HepG2 (cell line): ENCODE data around the gene DRAXIN. TPM values are rescaled to one million over a fixed set of nuclear protein-coding genes. Genes with fewer than 3 reads are reported as not detected.

Experiments
- CREM ChIP-seq, 2 experiments: sonication (generic) in 1 of 2; formaldehyde crosslinking in 1 of 2; IDR thresholded peaks; 2 replicates each; pipeline versions ENCODE4 v1.4.0 to v1.6.1; 2016 to 2020; ENCODE audit warnings: antibody characterized with exemption in 1 of 2, mild to moderate bottlenecking in 1 of 2, missing genetic modification reagents in 1 of 2
- ERF ChIP-seq: IDR thresholded peaks from 2 replicates; pipeline ENCODE4 v1.6.1; 2018; ENCODE audit warnings: missing biosample characterization, missing genetic modification reagents
- HIVEP1 ChIP-seq: sonication (generic); formaldehyde crosslinking; IDR thresholded peaks from 2 replicates; pipeline ENCODE4 v1.4.0; 2020; ENCODE audit warnings: mild to moderate bottlenecking, missing genetic modification reagents
- KDM2A ChIP-seq: sonication (generic); formaldehyde crosslinking; IDR thresholded peaks from 2 replicates; pipeline ENCODE4 v1.4.0; 2020; ENCODE audit warnings: low read depth, missing genetic modification reagents, borderline replicate concordance
- NFIC ChIP-seq: IDR thresholded peaks from 2 replicates; pipeline ENCODE4 v1.6.1; 2012; ENCODE audit warnings: mild to moderate bottlenecking, low read length, inconsistent platforms
- NFKBIZ ChIP-seq: IDR thresholded peaks from 2 replicates; pipeline ENCODE4 v1.6.1; 2018; ENCODE audit warnings: missing genetic modification reagents, missing compliant biosample characterization
- NR2F1 ChIP-seq, 2 experiments: fragments of 450-650 bp in 1 of 2; formaldehyde crosslinking in 1 of 2; IDR thresholded peaks; 2 replicates each; pipeline versions ENCODE4 v1.5.0 to v1.6.1; 2016 to 2020; ENCODE audit warnings: mild to moderate bottlenecking in 1 of 2, missing compliant biosample characterization in 1 of 2, missing genetic modification reagents in 1 of 2, moderate library complexity in 1 of 2
- RBFOX2 ChIP-seq: fragments of 200-400 bp; formaldehyde crosslinking; IDR thresholded peaks from 2 replicates; pipeline ENCODE4 v1.6.1; 2017; ENCODE audit warnings: low read depth, mild to moderate bottlenecking, low read length
- SMYD3 ChIP-seq: sonication (generic); formaldehyde crosslinking; IDR thresholded peaks from 2 replicates; pipeline ENCODE4 v1.8.1; 2023; ENCODE audit warnings: mild to moderate bottlenecking, missing genetic modification reagents
- YEATS4 ChIP-seq: sonication (generic); formaldehyde crosslinking; IDR thresholded peaks from 2 replicates; pipeline ENCODE4 v1.4.0; 2020; ENCODE audit warnings: missing genetic modification reagents, borderline replicate concordance
- ZBTB8A ChIP-seq: sonication (generic); formaldehyde crosslinking; IDR thresholded peaks from 2 replicates; pipeline ENCODE4 v1.4.0; 2020; ENCODE audit warnings: mild to moderate bottlenecking, low read depth, missing genetic modification reagents, borderline replicate concordance
- ZFP36L1 ChIP-seq: sonication (generic); formaldehyde crosslinking; IDR thresholded peaks from 2 replicates; pipeline ENCODE4 v1.8.0; 2022; ENCODE audit warnings: mild to moderate bottlenecking, missing genetic modification reagents, moderate library complexity
- ZIK1 ChIP-seq: sonication (generic); formaldehyde crosslinking; IDR thresholded peaks from 2 replicates; pipeline ENCODE4 v1.5.0; 2020; ENCODE audit warnings: mild to moderate bottlenecking, low read depth, missing genetic modification reagents, borderline replicate concordance
- ZNF24 ChIP-seq: fragments of 450-650 bp; IDR thresholded peaks from 2 replicates; pipeline ENCODE4 v1.6.1; 2017; ENCODE audit warnings: antibody characterized with exemption, mild to moderate bottlenecking
- ZNF33B ChIP-seq: sonication (generic); formaldehyde crosslinking; IDR thresholded peaks from 2 replicates; pipeline ENCODE4 v1.5.1; 2020; ENCODE audit warnings: mild to moderate bottlenecking, missing genetic modification reagents
- ZNF784 ChIP-seq: sonication (generic); formaldehyde crosslinking; IDR thresholded peaks from 2 replicates; pipeline ENCODE4 v1.5.1; 2020; ENCODE audit warnings: missing genetic modification reagents, mild to moderate bottlenecking, borderline replicate concordance
- ZSCAN30 ChIP-seq: sonication (generic); formaldehyde crosslinking; IDR thresholded peaks from 2 replicates; pipeline ENCODE4 v1.5.0; 2020; ENCODE audit warnings: mild to moderate bottlenecking, missing genetic modification reagents
- ZSCAN9 ChIP-seq: IDR thresholded peaks from 2 replicates; pipeline ENCODE4 v1.6.1; 2016; ENCODE audit warnings: borderline replicate concordance
- polyA plus RNA-seq, 8 experiments: library from polyadenylated mRNA; depleted of rRNA in 3 of 8; stranded (reverse) in 7 of 8; unstranded in 1 of 8; fragments of >200 nt; fragmentation: Illumina TruSeq in 4 of 8; extraction: Trizol in 4 of 8; gene quantifications; 2 replicates each; pipeline versions ENCODE4 v1.2.1 to v1.2.3, GENCODE V29; 2011 to 2016; ENCODE audit warnings: low read depth in 4 of 8, missing spikeins in 1 of 8, mixed read lengths in 1 of 8; ENCODE audit not compliant: insufficient read depth in 1 of 8
- total RNA-seq, 5 experiments: library from RNA; depleted of rRNA; stranded (reverse); fragments of >200 nt; fragmentation: Illumina TruSeq; extraction: Trizol; gene quantifications; 2 replicates each; pipeline ENCODE4 v1.2.3, GENCODE V29; 2016; ENCODE audit warnings: low read depth in 1 of 5
- TF ChIP-seq, protein P1 (sequence below): sonication (generic); formaldehyde crosslinking; IDR thresholded peaks from 2 replicates; pipeline ENCODE4 v1.4.0; 2020; ENCODE audit warnings: missing genetic modification reagents
- TF ChIP-seq, protein P2 (sequence below): sonication (generic); formaldehyde crosslinking; IDR thresholded peaks from 2 replicates; pipeline ENCODE4 v1.4.0; 2020; ENCODE audit warnings: missing genetic modification reagents
- TF ChIP-seq, protein P3 (sequence below): sonication (generic); formaldehyde crosslinking; IDR thresholded peaks from 2 replicates; pipeline ENCODE4 v1.4.0; 2020; ENCODE audit warnings: low read depth, missing genetic modification reagents

Gene DRAXIN
- total and polyA plus RNA-seq, 2 of the 13 experiments (the other 11 are each of a cell fraction or from before 2014, with no cell fraction given) = 0.02 TPM; not detected in 1

- TF ChIP-seq NFKBIZ (CRISPR knock-in tag) (no peak; the same call in 1 of the 2 replicates), ZNF784 (CRISPR knock-in tag) (no peak), ZSCAN9 (CRISPR knock-in tag) (no peak), HIVEP1 (CRISPR knock-in tag) (no peak), ZNF33B (CRISPR knock-in tag) (no peak), ZFP36L1 (CRISPR knock-in tag) (no peak), CREM (IDR thresholded peaks at IDR 0.05) (no peak; the same call in 1 of the 2 replicates), CREM (CRISPR knock-in tag; IDR thresholded peaks at IDR 0.05) (0 out of 2 replicates have a peak, but pooled peaks have one; percentile 32), RBFOX2 (peak; percentile 69), ZSCAN30 (no peak), NFIC (no peak), ZBTB8A (CRISPR knock-in tag) (no peak), SMYD3 (CRISPR knock-in tag) (no peak), NR2F1 (CRISPR knock-in tag; IDR thresholded peaks at IDR 0.05) (no peak), ERF (CRISPR knock-in tag) (peak; percentile 56), ZIK1 (CRISPR knock-in tag) (no peak), ZNF24 (no peak), YEATS4 (no peak), KDM2A (CRISPR knock-in tag) (peak; percentile 67; the same call in 1 of the 2 replicates)
- TF ChIP-seq, protein P1, sequence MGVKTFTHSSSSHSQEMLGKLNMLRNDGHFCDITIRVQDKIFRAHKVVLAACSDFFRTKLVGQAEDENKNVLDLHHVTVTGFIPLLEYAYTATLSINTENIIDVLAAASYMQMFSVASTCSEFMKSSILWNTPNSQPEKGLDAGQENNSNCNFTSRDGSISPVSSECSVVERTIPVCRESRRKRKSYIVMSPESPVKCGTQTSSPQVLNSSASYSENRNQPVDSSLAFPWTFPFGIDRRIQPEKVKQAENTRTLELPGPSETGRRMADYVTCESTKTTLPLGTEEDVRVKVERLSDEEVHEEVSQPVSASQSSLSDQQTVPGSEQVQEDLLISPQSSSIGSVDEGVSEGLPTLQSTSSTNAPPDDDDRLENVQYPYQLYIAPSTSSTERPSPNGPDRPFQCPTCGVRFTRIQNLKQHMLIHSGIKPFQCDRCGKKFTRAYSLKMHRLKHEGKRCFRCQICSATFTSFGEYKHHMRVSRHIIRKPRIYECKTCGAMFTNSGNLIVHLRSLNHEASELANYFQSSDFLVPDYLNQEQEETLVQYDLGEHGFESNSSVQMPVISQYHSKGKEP (CRISPR knock-in tag) = 0 out of 2 replicates have a peak, but pooled peaks have one; percentile 38
- TF ChIP-seq, protein P2, sequence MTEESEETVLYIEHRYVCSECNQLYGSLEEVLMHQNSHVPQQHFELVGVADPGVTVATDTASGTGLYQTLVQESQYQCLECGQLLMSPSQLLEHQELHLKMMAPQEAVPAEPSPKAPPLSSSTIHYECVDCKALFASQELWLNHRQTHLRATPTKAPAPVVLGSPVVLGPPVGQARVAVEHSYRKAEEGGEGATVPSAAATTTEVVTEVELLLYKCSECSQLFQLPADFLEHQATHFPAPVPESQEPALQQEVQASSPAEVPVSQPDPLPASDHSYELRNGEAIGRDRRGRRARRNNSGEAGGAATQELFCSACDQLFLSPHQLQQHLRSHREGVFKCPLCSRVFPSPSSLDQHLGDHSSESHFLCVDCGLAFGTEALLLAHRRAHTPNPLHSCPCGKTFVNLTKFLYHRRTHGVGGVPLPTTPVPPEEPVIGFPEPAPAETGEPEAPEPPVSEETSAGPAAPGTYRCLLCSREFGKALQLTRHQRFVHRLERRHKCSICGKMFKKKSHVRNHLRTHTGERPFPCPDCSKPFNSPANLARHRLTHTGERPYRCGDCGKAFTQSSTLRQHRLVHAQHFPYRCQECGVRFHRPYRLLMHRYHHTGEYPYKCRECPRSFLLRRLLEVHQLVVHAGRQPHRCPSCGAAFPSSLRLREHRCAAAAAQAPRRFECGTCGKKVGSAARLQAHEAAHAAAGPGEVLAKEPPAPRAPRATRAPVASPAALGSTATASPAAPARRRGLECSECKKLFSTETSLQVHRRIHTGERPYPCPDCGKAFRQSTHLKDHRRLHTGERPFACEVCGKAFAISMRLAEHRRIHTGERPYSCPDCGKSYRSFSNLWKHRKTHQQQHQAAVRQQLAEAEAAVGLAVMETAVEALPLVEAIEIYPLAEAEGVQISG (CRISPR knock-in tag) = peak; percentile 46; the same call in 1 of the 2 replicates
- TF ChIP-seq, protein P3, sequence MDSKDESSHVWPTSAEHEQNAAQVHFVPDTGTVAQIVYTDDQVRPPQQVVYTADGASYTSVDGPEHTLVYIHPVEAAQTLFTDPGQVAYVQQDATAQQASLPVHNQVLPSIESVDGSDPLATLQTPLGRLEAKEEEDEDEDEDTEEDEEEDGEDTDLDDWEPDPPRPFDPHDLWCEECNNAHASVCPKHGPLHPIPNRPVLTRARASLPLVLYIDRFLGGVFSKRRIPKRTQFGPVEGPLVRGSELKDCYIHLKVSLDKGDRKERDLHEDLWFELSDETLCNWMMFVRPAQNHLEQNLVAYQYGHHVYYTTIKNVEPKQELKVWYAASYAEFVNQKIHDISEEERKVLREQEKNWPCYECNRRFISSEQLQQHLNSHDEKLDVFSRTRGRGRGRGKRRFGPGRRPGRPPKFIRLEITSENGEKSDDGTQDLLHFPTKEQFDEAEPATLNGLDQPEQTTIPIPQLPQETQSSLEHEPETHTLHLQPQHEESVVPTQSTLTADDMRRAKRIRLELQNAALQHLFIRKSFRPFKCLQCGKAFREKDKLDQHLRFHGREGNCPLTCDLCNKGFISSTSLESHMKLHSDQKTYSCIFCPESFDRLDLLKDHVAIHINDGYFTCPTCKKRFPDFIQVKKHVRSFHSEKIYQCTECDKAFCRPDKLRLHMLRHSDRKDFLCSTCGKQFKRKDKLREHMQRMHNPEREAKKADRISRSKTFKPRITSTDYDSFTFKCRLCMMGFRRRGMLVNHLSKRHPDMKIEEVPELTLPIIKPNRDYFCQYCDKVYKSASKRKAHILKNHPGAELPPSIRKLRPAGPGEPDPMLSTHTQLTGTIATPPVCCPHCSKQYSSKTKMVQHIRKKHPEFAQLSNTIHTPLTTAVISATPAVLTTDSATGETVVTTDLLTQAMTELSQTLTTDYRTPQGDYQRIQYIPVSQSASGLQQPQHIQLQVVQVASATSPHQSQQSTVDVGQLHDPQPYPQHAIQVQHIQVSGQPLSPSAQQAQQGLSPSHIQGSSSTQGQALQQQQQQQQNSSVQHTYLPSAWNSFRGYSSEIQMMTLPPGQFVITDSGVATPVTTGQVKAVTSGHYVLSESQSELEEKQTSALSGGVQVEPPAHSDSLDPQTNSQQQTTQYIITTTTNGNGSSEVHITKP (CRISPR knock-in tag) = no peak
These were observed 10.3 kb upstream of the DRAXIN start, which contains the start of gene MAD2L2 (continued) for GRCh38 chr1:11681071-11681771.
